A673 (cell line): ENCODE measurements around the gene TSPAN12.

Experiments used
- EZH2 ChIP-seq: fragments of 200-600 bp; sonication (generic); IDR thresholded peaks from 2 replicates; pipeline ENCODE4 v1.6.1; 2017; ENCODE audit warnings: borderline replicate concordance, low read depth, mild to moderate bottlenecking, mixed read lengths, antibody characterized with exemption, low read length; ENCODE audit not compliant: poor library complexity, severe bottlenecking
- TF ChIP-seq, protein P1 (sequence below): fragments of 300-800, 200-600 bp; sonication (generic); conservative IDR thresholded peaks from 2 replicates; pipeline ENCODE4 v1.5.1; 2017; ENCODE audit warnings: low read depth, mild to moderate bottlenecking, antibody characterized with exemption, low read length, moderate library complexity, mixed read lengths

DNA sequence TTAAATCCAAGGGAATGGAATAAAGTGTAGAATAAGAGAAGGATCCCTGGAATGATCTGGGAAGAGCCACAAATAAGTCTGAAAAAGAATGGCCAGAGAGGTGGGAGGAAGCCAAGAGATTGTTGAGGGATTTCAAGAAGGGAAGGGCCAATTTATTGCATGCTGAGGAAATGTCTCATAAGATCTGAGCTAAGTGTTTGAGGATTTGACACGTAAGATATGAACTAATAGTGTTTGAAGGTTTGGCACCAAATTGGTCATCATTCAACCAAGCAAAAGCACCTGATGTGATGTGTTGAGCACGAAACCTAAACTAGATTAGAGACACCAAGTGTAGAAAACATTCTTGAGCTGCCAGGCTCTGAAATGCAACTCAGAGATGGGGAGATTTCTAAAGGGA lies 97.9 kb downstream of the TSPAN12 start:
- no peak for TF ChIP-seq EZH2
- TF ChIP-seq, protein P1, sequence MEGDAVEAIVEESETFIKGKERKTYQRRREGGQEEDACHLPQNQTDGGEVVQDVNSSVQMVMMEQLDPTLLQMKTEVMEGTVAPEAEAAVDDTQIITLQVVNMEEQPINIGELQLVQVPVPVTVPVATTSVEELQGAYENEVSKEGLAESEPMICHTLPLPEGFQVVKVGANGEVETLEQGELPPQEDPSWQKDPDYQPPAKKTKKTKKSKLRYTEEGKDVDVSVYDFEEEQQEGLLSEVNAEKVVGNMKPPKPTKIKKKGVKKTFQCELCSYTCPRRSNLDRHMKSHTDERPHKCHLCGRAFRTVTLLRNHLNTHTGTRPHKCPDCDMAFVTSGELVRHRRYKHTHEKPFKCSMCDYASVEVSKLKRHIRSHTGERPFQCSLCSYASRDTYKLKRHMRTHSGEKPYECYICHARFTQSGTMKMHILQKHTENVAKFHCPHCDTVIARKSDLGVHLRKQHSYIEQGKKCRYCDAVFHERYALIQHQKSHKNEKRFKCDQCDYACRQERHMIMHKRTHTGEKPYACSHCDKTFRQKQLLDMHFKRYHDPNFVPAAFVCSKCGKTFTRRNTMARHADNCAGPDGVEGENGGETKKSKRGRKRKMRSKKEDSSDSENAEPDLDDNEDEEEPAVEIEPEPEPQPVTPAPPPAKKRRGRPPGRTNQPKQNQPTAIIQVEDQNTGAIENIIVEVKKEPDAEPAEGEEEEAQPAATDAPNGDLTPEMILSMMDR = no peak
